ENCODE results near the gene ADAMTS8.
A peak's percentile ranks its signal among the peaks of the same experiment; 100 is the strongest.

ADAMTS8 gene

DNA sequence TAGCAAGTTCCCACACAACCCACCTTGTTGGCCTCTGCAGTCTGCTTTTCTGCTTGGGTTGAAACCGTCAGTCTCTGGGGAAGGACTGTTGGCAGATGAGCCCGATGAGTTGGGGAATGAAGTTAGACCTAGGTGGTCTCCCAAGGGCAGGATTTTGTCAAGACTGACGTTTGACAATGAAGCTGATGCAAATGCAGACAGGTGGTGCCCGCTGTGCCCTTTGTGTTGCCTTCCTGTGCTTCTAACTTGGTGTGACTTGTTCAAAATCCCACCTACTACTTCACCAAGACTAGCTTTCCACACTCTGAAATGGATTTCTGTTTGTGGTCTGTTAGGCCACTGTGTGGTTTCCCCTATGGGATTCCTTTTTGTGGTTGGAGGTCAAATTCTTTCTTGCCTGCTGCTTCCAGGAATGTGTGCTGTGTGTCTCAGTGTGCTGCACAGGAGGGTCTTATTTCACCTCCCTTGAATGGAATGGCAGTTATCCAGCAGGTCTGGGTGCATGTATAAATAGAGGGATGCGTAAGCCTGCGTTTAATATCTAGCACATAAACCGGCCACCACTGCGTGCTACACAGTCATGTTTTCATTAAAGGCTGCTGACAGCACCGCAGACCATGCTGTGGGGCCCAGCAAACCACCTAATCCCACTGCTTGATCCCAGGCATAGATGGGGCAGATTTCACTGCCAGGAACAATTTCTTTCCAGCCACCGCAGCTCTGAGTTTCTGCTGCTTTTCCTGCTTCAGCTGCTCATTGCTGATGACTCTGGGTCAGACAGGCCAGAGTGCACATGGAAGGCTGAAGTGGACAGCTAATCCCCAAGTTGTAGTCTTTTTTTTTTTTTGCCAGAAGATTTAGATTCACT lies 44.8 kb downstream of the ADAMTS8 start:
- no peaks in the 10 kb centered on the region; the same call in none of the 2 replicates for H3K27me3 ChIP-seq (replicated peaks; ENCODE audit: control insufficient read depth, insufficient read depth, low read length)
- TF ChIP-seq CTCF (IDR thresholded peaks at IDR 0.05; ENCODE audit: insufficient read depth, low read length, poor library complexity, severe bottlenecking): no peak
- no peak for DNase-seq (ENCODE audit: extremely low read depth, insufficient read length)
- H3K36me3 ChIP-seq (ENCODE audit: control insufficient read depth, insufficient read depth, low read length): no peaks in the 10 kb centered on the region
- no peak overlapping the region for H3K4me3 ChIP-seq (replicated peaks; ENCODE audit: low read depth, low read length)

GRCh38 chr11:130381317-130381716 lies 47.1 kb downstream of the ADAMTS8 start:
- no peak for TF ChIP-seq CTCF (IDR thresholded peaks at IDR 0.05; ENCODE audit: insufficient read depth, low read length, poor library complexity, severe bottlenecking)
- H3K27me3 ChIP-seq (replicated peaks; ENCODE audit: control insufficient read depth, insufficient read depth, low read length): no peaks in the 10 kb centered on the region; the same call in none of the 2 replicates
- H3K4me3 ChIP-seq (replicated peaks; ENCODE audit: low read depth, low read length): no peak overlapping the region
- no peak for DNase-seq (ENCODE audit: extremely low read depth, insufficient read length)
- no peaks in the 10 kb centered on the region for H3K36me3 ChIP-seq (ENCODE audit: control insufficient read depth, insufficient read depth, low read length)

GRCh38 chr11:130380778-130381177 lies 47.6 kb downstream of the ADAMTS8 start:
- Histone ChIP-seq H3K36me3 (ENCODE audit: control insufficient read depth, insufficient read depth, low read length) (no peaks in the 10 kb centered on the region), H3K27me3 (replicated peaks; ENCODE audit: control insufficient read depth, insufficient read depth, low read length) (no peaks in the 10 kb centered on the region; the same call in none of the 2 replicates), H3K4me3 (replicated peaks; ENCODE audit: low read depth, low read length) (no peak overlapping the region)
- TF ChIP-seq CTCF (IDR thresholded peaks at IDR 0.05; ENCODE audit: insufficient read depth, low read length, poor library complexity, severe bottlenecking): no peak
- no peak for DNase-seq (ENCODE audit: extremely low read depth, insufficient read length)

DNA sequence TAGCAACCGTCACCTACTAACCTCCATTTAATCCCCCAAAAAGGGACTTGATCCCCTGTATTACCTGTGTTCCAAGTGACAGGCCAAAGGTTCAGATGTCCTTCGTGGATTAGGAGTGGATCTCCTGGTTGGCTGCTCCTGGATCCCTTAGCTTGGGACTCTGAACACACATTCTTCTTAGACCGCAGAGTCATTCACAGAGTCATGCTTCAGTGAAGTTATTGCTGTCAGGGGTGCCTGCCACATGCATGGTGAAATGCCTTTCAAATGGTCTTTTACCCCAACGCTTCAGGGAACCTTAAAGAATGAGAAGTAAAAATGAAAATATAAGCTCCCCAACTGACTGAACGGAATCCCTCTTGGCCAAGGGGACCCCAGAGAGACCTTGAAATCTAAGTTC lies 49.1 kb downstream of the ADAMTS8 start:
- H3K27me3 ChIP-seq (replicated peaks; ENCODE audit: control insufficient read depth, insufficient read depth, low read length): no peaks in the 10 kb centered on the region; the same call in none of the 2 replicates
- no peaks in the 10 kb centered on the region for H3K36me3 ChIP-seq (ENCODE audit: control insufficient read depth, insufficient read depth, low read length)
- TF ChIP-seq CTCF (IDR thresholded peaks at IDR 0.05; ENCODE audit: insufficient read depth, low read length, poor library complexity, severe bottlenecking): no peak
- DNase-seq (ENCODE audit: extremely low read depth, insufficient read length): no peak
- H3K4me3 ChIP-seq (replicated peaks; ENCODE audit: low read depth, low read length): no peak overlapping the region

DNA sequence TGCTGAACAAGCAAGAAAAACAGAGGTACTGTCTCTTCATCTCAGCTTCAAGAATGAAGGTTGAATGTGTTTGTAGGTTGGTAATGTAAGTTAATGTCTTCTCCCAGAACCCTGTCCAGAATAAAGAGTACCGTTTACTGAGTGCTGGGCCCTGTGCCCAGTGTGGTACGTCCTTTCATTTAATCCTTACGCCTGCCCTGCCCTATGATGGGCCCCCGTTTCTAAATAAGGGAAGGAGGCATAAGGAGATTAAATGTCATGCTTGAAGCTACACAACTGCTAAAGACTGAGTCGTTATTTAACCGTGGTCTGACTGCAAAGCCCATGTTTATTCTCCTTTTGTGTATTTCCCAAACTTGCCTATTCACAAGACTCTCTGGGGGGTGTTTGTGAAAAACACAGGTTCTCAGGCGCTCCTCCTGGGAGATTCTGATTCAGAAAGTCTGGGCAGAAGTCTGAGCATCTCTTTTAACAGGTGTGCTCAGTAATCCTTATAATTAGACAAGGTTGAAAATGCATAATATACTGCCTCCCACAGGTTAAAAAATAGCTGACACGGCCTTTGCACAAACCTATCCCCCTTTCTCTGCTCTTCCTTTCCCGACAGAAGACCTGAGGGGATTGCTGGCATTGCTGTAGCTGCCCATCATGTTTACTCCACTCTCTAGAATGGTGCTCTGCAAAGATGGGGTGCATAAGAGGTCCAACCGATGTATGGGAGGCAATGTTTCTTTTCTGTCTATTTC lies 57.4 kb downstream of the ADAMTS8 start:
- peak; percentile 15 for TF ChIP-seq CTCF (IDR thresholded peaks at IDR 0.05; ENCODE audit: insufficient read depth, low read length, poor library complexity, severe bottlenecking)
- no peaks in the 10 kb centered on the region for H3K27me3 ChIP-seq (replicated peaks; ENCODE audit: control insufficient read depth, insufficient read depth, low read length)
- no peak for DNase-seq (ENCODE audit: extremely low read depth, insufficient read length)

More for the DNA sequence above, 57.4 kb downstream of the ADAMTS8 start:
- no peaks in the 10 kb centered on the region for H3K36me3 ChIP-seq (ENCODE audit: control insufficient read depth, insufficient read depth, low read length)
- H3K4me3 ChIP-seq (replicated peaks; ENCODE audit: low read depth, low read length): no peak overlapping the region
